DMS 273 treated with DMSO at 0.1 percent for 48 hours (cell line): ENCODE measurements around the gene RMND5A.

Experiments used
- DNase-seq: peaks from one replicate; lab custom pipeline; 2025; lab: John Stamatoyannopoulos, UW

Gene RMND5A

DNA sequence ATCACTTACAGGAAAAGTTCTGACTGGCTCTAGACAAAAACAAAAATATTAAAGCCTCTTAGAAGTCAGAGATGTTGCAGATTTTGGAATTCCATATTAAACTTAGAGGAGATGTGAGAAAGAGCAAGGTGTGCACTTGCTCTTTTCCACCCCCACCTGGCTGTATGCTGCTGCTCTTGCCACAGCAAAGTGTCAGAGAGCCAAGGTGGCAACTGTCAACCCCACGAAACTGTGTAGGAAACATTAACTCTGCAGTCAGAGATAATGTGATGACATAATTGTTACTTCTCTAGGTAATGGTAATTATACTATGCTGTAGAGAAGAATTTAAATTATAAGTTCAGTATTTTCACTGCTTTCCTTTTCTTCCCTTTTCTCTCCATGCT lies 45.2 kb downstream of the RMND5A start:
- no peak for DNase-seq

DNA sequence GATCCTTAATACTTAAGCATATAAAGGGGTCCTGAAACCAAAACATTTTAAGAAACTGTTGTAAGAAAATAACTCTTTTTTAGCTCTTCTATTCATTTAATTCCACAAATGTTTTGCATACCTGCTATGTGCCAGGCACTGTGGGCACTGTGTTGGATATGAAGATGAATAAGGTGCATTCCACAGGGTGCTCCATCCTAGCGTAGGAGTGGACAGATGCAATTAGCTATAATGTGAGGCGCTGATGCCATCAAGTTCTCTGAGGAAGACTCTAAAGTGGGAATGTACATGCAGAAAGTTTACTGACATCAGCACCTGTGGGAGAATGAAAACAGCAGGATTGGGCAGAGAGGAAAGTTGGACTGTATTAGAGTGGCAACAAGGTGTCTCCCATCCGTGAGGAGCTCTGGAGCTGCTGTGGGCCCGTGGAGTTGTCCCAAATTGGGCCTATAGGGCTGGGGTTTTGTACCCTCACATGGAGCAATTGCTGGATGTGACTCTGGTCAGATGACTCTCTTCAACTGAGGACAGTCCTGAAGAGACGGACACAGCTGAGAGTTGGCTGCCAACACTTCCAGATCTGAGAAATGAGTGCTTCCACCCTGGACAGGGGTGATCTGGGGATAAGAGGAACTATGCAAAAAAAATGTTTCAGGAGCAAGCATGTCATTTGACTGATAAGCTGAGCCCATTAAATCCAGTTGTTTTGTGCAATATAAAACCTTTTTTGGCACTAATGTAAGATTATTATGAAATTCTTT lies 48.3 kb downstream of the RMND5A start:
- DNase-seq, result no peak

DNA sequence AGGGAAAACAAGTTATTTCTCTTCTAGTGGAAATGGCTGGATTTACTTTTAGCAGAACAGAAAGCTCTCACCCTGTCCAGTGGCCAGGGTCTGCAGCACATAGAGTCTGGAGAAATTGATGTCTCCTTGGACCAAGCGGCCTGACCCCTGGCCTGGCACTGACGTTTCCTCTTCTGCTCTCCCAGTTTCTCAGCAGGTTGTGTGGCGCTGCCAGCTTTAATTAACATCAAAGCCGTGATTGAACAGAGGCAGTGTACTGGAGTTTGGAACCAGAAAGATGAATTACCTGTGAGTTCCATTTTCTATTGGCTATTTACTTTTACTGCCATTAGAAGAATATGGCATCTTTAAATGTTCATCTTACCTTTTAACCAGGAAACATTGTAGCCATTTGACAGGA lies 49.7 kb downstream of the RMND5A start:
- DNase-seq, result no peak

DNA sequence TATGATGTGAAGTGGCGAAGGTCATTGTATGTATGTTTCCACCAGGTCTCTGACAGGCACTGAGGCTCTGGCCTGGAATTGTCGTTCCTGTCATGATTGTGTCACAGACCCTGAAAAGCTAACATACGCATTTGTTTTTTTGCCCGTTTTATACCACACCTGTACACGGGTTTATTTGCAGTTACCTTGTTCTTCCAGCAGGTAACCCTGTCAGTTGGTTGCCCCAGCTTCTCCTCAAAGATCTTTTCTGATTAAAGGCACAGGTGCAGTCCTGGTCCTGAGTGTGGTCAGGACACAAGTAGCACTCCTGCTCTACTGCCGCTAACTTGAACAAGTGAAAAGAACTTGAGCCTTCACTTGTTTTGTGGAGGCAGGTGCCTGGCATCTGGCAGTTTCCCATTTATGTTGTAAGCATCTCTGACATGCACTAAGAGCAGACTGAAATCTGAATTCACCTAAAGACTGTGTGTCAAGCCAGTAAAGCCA lies 50.8 kb downstream of the RMND5A start:
- no peak for DNase-seq

DNA sequence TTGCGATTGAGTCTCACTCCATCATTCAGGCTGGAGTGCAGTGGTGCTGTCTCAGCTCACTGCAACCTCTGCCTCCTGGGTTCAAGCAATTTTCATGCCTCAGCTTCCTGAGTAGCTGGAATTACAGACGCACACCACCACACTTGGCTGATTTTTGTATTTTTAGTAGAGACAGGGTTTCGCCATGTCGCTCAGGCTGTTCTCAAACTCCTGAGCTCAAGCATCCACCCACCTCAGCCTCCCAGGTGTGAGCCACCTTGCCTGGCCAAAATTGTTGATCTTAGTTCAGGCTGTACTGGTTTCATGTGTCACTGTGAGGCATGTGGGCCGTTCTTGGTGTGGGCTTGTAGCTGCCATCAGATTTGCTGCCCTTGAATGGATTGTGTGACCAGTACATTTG lies 52.5 kb downstream of the RMND5A start:
- no peak for DNase-seq

DNA sequence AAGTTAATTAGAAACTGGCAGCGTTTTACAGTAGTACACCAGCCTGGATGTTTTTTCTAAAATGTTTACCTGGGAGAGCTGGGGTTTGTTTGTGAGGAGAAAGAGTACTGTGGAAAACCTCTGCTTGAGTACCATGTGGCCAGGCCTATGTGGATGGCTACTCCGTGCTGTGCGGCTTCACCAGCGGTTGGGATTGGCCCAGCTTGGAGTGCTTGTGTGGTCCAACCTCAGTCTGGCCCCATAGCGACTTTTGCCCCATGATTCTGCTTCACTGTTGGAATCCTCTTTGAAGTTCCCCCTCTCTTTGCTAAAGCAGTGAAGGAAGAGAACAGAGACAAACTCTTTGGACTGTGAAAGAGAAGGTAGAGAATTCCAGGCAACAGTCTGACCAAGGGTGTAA lies 54.8 kb downstream of the RMND5A start:
- DNase-seq, result no peak

DNA sequence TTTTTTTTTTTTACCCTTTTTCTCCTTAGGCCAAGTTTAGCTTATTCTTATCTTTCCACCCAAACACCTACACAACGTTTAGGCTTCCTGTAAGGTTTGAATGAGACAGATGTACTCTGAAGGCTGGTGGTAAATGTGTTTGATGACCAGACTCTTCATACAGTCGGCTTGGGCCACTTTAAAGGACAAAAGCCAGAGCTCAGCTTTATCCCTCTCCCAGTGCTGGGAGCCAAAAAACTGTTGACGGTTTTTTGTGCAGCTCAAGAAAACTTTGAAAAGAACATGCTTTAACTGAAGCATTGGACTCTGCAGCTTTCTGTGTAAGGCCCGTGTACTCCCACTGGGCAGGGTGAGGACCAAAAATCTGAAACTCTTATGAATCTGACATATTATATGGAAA lies 55.2 kb downstream of the RMND5A start:
- no peak for DNase-seq

DNA sequence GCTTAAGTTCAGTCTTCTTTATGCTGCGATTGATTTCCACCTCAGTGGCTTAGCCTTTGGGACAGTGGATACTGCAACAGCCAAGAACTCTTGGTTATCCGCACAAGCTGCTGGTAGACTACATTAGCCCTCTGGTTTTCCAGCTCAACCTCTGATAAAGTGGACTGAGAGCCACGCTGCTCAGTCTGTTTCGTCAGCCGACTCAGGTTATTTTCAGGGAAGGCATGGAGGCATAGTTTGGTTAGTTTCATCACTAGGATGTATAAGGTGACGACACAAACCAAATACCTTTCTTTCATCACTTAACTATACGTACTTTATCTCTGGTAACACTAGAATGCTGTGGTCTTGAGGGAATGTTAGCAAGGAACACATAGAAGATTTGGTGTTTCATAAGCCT lies 56.4 kb downstream of the RMND5A start:
- DNase-seq, result no peak

DNA sequence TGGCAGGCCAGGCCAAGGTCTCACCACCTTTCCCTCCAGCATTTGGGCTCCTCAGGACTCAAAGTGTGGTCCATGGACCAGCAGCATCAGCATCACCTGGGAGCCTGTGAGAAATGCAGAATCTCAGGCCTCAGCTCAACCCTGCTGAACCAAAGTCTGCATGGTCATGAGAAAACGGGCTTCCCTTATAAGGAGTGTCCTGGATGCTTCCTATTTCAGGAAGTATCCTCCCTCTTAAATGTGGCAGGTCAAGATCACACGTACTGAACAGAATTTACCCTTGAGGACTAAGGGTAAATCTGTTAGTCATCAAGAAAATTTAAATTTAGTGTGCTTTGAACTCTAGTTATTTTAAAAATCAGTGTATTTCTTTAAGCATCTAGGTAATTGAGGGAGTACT lies 58.9 kb downstream of the RMND5A start:
- no peak for DNase-seq

DNA sequence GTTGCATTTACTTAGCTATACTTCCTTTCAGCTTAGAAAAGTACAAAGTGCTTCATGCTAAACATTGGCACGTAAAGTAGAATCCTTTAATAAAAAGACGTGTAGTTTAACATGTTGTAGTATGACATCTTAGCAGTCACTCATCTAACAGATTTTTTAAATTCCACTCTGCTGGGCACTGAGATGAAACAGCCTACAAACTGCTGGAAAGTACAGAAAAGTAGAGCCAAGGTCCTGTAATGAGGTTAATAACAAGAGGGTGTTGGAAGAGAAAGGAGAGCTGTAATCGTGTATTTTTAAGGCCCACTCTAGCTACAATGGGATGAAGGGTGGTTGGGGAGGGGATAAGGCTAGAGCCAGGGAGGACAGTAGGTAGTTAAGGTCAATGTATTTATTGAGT lies 59.9 kb downstream of the RMND5A start:
- DNase-seq, result no peak

DNA sequence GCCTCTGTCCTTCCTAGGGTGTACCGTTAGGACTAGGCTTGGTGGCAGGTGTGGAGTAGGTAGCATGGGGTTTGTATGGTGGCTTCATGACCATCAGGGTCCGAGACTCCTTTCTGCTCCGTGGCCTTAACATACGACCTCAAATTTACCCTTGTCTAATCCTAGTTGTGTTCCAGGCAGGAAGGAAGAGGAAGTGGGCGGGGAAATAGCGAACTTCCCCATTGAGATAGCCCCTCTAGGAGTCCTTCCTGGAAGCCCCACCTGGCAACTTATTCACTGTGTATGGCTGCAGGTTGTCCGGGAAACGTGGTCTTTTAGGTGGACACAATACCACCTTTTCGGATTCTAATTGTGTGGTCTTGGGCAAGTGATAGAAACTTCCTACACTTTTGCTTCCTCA lies 61.3 kb downstream of the RMND5A start:
- DNase-seq, result no peak

DNA sequence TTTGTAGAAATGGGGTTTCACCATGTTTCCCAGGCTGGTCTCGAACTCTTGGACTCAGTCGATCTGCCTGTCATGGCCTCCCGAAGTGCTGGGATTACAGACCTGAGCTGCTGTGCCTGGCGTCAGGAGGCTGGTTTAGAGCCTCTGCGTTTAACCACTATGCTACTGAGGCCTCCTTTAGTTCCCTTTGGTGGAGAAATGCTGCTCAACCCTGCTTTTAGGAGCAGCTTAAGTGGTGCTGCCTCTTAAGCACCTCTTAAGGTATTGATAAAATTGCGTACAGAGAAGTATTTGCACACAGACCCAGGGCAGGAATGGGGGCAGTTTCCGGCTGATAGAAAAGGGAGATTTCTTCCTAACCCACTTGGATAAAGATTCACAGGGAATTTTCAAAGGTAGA lies 62.7 kb downstream of the RMND5A start:
- no peak for DNase-seq

DNA sequence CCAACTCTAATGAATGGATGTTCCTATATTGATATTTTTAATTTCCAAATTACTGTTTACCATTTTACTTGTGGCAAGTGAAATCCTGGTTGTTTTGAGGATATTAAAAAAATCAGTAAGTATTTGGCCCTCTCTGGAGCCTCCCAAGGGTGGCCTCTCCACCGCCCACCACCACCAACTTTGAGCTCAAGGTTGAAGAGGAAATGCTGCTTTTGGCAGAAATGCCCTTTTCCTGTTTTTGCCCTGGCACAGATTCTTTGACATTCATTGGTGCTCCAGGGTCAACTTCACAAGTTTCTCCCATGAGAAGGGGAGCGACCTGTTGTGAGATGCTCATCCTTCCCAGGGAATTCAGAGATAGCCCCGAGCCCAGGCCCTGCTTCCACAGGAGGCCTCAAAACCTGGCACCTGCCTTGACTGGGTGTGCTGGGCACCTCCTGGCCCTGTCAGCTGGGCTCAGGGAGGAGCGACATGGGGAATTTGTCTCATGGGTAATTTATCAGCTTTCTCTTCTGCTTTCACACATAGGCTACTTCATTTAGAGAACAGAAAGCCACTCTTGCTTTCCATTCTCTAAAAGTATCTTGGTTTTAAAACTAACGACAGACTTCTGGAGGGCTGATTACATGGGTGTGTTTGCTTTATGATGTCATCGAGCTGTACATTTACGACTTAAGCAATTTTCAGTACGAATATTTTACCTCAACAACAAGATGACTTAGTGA lies 63.7 kb downstream of the RMND5A start:
- DNase-seq, result no peak

DNA sequence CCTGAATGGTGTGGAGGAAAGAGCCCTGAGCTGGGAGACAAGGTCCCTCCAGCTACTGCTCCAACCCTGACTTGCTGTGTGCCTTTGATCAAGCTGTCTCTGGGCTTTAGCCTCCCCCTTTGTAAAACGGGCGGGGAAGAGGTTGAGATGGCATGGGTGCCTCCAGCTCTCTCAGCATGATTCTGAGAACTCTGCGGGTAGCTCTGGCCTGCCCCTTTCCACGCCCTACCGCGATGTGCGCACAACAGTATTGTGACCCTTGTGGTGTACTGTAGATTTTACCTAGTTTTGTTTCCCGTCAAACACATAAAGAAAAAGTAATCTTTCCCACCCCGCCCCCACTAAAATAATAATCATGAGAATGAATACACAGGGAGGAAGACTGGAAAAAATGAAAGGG lies 65.4 kb downstream of the RMND5A start:
- DNase-seq, result no peak

DNA sequence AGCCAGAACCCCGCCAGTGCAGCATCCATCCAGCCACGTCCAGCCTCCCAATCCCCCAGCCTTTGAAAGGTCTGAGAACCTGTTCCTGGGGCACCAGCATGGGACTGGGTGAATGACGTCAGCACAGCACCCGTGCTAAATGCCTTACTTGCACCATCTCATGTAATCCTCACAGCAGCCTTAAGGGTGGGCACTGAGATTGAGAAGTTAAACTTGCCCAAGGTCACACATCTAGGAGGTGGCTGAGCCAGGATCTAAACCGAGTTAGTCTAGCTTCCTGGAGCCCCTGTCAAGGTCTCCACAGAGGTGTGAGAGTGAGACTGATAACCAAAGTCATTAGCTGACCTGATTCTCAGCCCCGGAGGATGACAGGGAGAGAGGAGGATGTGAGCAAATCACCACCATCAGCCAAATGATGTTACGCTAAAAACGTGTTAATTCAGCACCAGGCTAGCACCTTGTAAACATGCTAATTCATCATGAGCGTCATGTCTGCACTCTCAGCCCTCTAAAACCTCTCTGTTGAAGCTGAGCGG lies 66.0 kb downstream of the RMND5A start:
- no peak for DNase-seq

DNA sequence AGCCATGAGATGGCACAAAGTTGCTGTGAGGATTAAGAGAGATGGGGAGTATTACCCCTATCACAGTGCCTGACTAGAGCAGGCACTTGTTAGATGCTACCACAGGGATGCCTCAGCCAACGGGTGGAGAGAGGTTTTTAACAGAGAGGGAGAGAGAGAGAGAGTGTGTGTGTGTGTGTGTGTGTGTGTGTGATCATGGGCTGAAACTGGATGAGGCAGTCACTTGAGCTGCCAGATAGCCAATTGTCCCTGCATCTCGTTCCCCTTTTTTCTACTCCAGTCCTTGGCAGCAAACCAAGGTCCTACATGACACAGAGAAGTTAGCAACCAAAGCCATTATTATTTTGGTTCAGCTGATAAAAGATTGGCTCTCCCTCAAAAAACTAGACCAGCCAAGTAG lies 67.6 kb downstream of the RMND5A start:
- DNase-seq, result no peak

DNA sequence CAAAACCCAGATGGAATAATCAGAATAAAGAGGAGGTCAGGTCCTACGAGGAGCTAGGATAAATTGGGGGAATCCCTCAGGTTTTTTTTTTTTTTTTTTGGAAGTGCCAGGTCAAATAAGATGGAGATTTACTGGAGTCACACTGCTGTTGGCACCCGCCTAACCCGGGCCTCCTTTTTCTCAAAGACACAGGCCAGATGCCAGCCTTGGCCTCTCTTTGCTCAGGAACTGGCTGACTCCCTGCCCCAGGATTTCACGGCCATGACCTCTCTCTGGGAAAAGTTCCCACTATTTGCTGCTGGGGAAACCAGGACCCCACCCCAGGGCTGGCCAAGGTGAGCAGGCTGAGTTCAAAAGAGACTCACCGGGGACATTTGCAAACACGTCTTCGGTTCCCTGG lies 68.1 kb downstream of the RMND5A start:
- DNase-seq, result no peak

DNA sequence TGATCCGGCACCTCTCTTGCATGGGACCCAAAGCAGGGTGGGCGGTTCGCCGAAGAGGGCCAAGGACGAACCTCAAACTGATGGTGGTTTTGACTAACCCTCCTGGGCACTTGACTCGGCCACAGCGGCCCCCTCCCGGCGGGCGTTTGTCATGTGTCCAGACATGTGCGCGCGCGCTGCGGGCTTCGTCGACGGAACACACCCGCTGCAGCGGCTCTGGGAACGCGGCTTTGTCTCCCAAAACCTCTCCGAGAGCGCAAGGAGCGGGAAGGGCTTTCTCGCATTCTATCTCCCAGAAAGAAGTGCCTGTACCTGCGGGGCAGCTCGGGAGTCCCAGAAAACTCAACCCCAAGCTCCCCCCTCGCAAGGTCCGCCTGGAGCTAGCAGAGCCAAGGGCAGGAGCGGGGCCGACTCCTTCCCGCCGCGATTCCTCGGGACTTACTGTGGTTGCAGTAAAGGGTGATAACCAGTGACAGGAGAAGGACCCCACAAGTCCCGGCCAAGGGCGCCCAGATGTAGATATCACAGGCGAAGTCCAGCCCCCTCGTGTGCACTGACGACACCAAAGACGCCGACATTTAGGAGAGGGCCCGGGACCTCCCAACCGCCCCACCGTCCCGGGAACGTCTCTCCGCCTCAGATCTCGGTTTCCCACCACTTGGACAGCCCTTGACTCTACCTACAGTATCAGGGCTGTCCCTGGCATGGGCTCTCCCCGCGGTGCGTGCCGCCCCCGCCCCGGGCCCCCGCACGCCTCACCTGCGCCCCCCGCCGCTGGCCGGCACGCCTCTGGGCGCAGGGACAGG lies 69.0 kb downstream of the RMND5A start:
- no peak for DNase-seq

DNA sequence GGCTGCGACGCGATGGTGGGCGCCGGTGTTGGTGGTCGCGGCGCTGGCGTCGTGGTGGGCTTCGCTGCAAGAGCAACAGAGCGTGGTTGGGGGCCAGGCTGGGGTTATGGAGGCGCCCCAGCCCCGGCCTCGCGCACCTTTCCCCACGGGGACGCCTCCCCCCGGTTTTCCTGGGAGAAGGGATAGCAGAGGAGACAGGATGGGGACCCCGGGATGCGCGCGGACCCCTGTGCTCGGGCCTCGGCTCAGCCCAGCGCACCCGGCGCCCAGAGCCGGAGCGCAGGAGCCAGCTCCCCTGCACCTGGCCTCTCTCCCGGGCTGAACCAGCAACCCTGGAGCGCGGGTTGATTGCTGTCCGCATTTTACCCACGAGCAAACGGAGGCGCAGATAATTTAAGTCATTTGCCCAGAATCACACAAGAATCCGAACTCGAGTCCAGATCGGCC lies 69.6 kb downstream of the RMND5A start:
- no peak for DNase-seq

DNA sequence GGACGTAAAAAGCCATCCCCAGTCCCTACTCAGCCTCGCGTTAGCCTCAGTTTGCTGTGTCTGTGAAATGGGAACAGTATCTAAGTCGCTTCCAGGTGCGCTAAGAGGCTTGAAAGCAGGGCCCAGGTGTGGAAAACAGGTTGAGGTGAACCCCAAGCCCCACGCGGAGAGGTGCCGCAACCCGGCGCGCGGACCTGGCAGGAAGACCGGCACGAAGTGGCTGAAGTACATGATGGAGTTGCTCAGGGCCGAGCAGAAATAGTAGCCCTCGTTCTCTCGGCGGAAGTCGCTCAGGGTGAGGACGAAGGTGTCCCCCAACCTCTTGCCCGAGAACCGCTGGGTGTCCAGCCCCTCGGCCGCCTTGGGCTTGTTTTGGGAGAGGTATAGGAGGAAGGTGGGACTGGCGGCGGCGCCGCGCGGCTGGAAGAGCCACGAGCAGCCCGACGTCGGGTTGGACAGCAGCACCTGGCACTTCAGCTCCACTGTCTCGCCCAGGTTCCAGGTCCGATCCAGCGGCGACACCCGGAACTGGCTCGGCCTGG lies 70.1 kb downstream of the RMND5A start:
- no peak for DNase-seq

DNA sequence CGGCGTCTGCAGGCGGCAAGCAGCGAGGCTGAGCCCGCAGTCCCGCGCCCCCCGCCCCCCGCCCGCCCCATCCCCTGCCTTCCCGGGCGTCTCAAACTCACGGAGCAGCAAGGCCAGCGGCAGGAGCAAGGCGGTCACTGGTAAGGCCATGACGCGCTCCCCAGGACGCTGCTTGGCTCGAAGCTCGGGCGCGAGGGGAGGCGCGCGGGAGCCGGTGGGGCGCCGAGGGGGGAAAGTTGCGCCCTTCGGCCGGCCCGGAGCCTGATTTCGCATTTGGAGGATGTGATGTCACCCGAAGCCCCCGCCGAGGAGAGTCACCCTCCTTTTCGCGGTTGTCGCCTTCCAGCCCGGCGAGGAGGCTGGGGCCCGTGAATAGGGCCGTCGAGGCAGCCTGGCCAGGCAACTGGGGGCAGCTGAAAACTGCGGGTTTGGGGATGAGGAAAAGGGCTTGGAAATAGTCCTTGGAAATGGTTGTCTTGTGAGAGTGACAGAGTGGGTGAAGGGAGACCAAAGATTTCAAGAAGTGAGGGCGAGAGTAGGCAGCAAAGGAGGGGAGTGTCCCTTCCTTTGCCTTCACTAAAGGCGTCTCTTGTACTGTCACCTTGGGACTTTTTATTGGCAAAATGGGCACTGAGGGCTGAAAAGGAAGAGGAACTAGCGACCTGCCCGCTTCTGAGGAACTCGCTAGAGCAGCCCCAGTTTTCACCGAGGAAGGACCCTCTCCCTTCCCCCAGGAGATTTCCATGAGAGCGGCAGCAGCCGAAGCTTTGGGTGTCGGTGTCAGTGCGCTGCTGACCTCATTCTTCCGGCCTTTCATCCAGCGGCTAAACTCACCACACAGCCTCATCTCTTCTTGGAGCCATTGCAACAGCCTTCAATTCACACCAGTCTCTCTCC lies 70.8 kb downstream of the RMND5A start, which contains the start of gene CD8A:
Gene CD8A, minus strand, starts transcription at position 238 of the 897 bp plus-strand sequence. Its CDS starts 88 bp downstream, at position 150.
- DNase-seq, result no peak
